Progenitor cell of endocrine pancreas (in vitro differentiated cells): ENCODE data around the gene DFFB. TPM values are rescaled to one million over a fixed set of nuclear protein-coding genes. Genes with fewer than 3 reads are reported as not detected.

Experiments
- DNase-seq: peaks from one replicate; pipeline ENCODE4 v3.0.0; 2021; ENCODE audit warnings: low spot score; ENCODE audit not compliant: unreplicated experiment
- H3K27ac Mint-ChIP-seq: 2 replicates; pipeline ENCODE4 v1.8.0; 2021; ENCODE audit warnings: mild to moderate bottlenecking, moderate library complexity, mixed read lengths
- H3K27me3 Mint-ChIP-seq: 2 replicates; pipeline ENCODE4 v1.8.0; 2021; ENCODE audit warnings: mixed read lengths
- H3K36me3 Mint-ChIP-seq: 2 replicates; pipeline ENCODE4 v1.8.0; 2022; ENCODE audit warnings: mixed read lengths; ENCODE audit not compliant: insufficient read depth
- H3K4me1 Mint-ChIP-seq: 2 replicates; pipeline ENCODE4 v1.8.0; 2021; ENCODE audit warnings: low read depth, mixed read lengths
- H3K4me3 Mint-ChIP-seq: 2 replicates; pipeline ENCODE4 v1.8.0; 2021; ENCODE audit warnings: low read depth, mild to moderate bottlenecking, moderate library complexity, mixed read lengths
- H3K9me3 Mint-ChIP-seq: 2 replicates; pipeline ENCODE4 v1.8.0; 2021; ENCODE audit warnings: low read depth, mixed read lengths
- CTCF ChIP-seq: fragments of 200-600 bp; sonication (generic); IDR thresholded peaks from one replicate; pipeline ENCODE4 v1.5.0; 2021; ENCODE audit warnings: antibody characterized with exemption, mild to moderate bottlenecking; ENCODE audit not compliant: unreplicated experiment
- total RNA-seq: library from RNA; stranded (reverse); gene quantifications from 2 replicates; pipeline ENCODE4 v1.2.1, GENCODE V29; 2021

Gene DFFB
- total RNA-seq, 1 donor from 2014 or later = 11.9 TPM

DNA sequence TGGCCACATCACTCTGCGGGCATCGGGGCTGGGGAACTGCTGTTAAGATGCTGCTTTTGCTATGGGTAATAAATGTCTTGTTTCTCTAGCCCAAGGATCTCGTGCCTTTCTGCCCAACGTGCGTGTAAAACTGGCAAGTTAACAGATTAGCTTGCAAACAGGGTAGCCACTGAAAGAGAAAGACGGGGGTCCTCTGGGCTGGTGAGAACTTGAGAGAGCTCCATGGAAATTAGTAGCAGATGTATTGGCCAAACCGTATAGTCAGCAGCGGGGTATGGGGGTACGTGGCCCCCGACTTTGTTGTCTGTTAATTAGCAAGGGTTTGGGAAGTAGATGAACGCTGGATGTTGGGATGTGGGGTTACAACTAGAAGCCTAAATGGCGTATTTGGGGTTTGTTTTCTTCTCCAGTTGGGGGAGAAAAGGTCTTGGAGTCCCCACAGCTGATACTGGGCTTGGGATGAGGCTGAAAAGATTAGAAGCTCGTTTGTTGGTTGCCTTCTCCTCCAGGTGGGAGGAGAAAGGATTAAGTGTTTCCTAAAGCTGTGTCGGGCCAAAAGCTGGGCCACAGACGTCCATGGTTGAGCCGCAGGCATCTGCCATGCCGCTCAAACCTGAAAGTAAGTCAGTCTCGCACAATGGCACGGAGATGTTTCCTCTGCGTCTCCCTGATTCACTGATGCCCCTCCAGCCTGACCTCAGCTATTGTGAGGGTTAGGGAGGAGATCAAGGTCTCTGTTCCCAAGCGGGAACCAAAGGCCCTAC lies 75.1 kb downstream of the DFFB start:
- DNase-seq = no peak
- peaks cover 35% of the 10 kb centered on the region for H3K27me3 Mint-ChIP-seq
- H3K4me3 Mint-ChIP-seq = no peak overlapping the region
- no peaks in the 10 kb centered on the region for H3K36me3 Mint-ChIP-seq
- H3K9me3 Mint-ChIP-seq = peaks cover 4% of the 10 kb centered on the region
- H3K4me1 Mint-ChIP-seq = no peaks in the 10 kb centered on the region
- H3K27ac Mint-ChIP-seq = no peak overlapping the region
- no peak for TF ChIP-seq CTCF

Other genes starting within 250 kb of the DFFB start
- 79.2 and 83.8 TPM in 2 replicates for gene MEGF6, start 246.0 kb upstream of the DFFB start, total RNA-seq
- gene TPRG1L, start 232.5 kb upstream of the DFFB start, total RNA-seq = 30.7 and 31.4 TPM in 2 replicates
- gene WRAP73, start 207.4 kb upstream of the DFFB start, total RNA-seq = 28.1 and 29.9 TPM in 2 replicates
- 2.2 and 2.4 TPM in 2 replicates for gene TP73, start 205.0 kb upstream of the DFFB start, total RNA-seq
- gene CCDC27, start 105.0 kb upstream of the DFFB start, total RNA-seq = not detected in 2 replicates
- gene SMIM1, start 84.7 kb upstream of the DFFB start, total RNA-seq = 10.8 and 12.0 TPM in 2 replicates
- 54.9 and 57.0 TPM in 2 replicates for gene LRRC47, start 61.0 kb upstream of the DFFB start, total RNA-seq
- 43.8 and 47.7 TPM in 2 replicates for gene CEP104, start 265 bp upstream of the DFFB start, total RNA-seq
- gene C1orf174, start 42.8 kb downstream of the DFFB start, total RNA-seq = 25.3 and 26.9 TPM in 2 replicates